Lower leg skin (tissue), 4 donors: ENCODE measurements around the gene MYO7A. TPM values are rescaled to one million over a fixed set of nuclear protein-coding genes. Genes with fewer than 3 reads are reported as not detected.

ENCODE experiments used
- DNase-seq, 2 donors: peaks; one replicate each; pipeline ENCODE4 v3.0.0-alpha.2; 2019; ENCODE audit warnings: low spot score in 2 of 2
- H3K4me3 ChIP-seq: fragments of 200-600 bp; sonication (generic); 2 replicates; pipeline ENCODE4 v1.5.1; 2017; ENCODE audit warnings: mild to moderate bottlenecking, low read depth; ENCODE audit not compliant: poor library complexity, severe bottlenecking
- POLR2A ChIP-seq, 2 donors: fragments of 450-650 bp; IDR thresholded peaks; one replicate each; pipeline ENCODE4 v1.6.1; 2016 to 2017; ENCODE audit warnings: antibody characterized with exemption in 2 of 2, mild to moderate bottlenecking in 1 of 2, moderate library complexity in 1 of 2
- WGBS, 2 donors: methylation state at CpG; one replicate each; pipeline ENCODE4 v1.1.5; 2018; 5-methylcytosine and 5-hydroxymethylcytosine counted together
- intact Hi-C: fragments of 100-400 bp; cut with DNase I; formaldehyde crosslinking; loops from one replicate; pipeline ENCODE4 v1.15.0; 2023; ENCODE audit warnings: low total_unique reads
- total RNA-seq, 4 donors: library from RNA; depleted of rRNA; stranded (reverse); fragments of >200 nt; gene quantifications; one replicate each; pipeline ENCODE4 v1.1.0, GENCODE V29; 2016
- TF ChIP-seq, protein P1 (sequence below), 3 donors: fragments of 450-650 bp; IDR thresholded peaks; one replicate each; pipeline ENCODE4 v1.5.1; 2016; ENCODE audit warnings: antibody characterized with exemption in 3 of 3, mild to moderate bottlenecking in 3 of 3, moderate library complexity in 2 of 3

MYO7A gene
- total RNA-seq, 4 donors from 2014 or later = 0.69 to 2.1 (median 1.4) TPM

- H3K4me3 ChIP-seq = no peak overlapping the region
- intact Hi-C loops = no loop called here
- 49 to 66% methylated on average over 9 to 12 of the region's 12 CpGs for WGBS, 2 donors
Observed at GRCh38 chr11:77175869-77176539, 48.0 kb downstream of the MYO7A start.

DNA sequence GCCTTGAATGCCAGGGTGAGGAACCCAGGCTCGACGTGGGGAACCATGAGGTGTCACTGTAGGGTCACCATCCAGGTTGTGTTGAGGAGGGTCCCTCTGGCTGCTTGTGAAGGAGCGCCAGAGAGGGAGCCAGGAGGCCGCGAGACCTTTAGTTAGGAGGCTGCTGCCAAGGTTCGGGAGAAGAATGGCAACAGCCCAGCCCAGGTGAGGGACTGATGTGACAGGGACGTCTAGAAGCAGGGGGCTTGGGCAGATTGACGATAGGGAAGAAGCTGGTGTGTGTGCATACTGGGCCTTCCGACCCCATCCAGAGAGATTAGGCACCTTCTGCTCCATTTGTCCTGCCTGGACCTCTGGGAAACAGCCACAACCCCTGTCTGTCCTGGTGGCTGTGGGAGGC is 49.0 kb downstream of the MYO7A start:
- 74 to 82% methylated on average over 9 of the region's 9 CpGs for WGBS, 2 donors
- intact Hi-C loops = no loop called here

More at GRCh38 chr11:77175869-77176539, 48.0 kb downstream of the MYO7A start:
- TF ChIP-seq, protein P1, sequence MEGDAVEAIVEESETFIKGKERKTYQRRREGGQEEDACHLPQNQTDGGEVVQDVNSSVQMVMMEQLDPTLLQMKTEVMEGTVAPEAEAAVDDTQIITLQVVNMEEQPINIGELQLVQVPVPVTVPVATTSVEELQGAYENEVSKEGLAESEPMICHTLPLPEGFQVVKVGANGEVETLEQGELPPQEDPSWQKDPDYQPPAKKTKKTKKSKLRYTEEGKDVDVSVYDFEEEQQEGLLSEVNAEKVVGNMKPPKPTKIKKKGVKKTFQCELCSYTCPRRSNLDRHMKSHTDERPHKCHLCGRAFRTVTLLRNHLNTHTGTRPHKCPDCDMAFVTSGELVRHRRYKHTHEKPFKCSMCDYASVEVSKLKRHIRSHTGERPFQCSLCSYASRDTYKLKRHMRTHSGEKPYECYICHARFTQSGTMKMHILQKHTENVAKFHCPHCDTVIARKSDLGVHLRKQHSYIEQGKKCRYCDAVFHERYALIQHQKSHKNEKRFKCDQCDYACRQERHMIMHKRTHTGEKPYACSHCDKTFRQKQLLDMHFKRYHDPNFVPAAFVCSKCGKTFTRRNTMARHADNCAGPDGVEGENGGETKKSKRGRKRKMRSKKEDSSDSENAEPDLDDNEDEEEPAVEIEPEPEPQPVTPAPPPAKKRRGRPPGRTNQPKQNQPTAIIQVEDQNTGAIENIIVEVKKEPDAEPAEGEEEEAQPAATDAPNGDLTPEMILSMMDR (IDR thresholded peaks at IDR 0.05) = no peak
- TF ChIP-seq POLR2A (IDR thresholded peaks at IDR 0.05) = no peak
- DNase-seq = peak in 1 of 2 donors; percentile 39

GRCh38 chr11:77178150-77178549 is 50.1 kb downstream of the MYO7A start:
- intact Hi-C loops = no loop called here
- 86 to 88% methylated on average over 4 of the region's 4 CpGs for WGBS, 2 donors
- no peak overlapping the region for H3K4me3 ChIP-seq
- no peak for DNase-seq
- TF ChIP-seq, protein P1 (IDR thresholded peaks at IDR 0.05) = no peak
- no peak for TF ChIP-seq POLR2A (IDR thresholded peaks at IDR 0.05)

More for the DNA sequence above, 49.0 kb downstream of the MYO7A start:
- TF ChIP-seq, protein P1 (IDR thresholded peaks at IDR 0.05) = no peak
- TF ChIP-seq POLR2A (IDR thresholded peaks at IDR 0.05) = no peak
- no peak for DNase-seq
- H3K4me3 ChIP-seq = no peak overlapping the region

DNA sequence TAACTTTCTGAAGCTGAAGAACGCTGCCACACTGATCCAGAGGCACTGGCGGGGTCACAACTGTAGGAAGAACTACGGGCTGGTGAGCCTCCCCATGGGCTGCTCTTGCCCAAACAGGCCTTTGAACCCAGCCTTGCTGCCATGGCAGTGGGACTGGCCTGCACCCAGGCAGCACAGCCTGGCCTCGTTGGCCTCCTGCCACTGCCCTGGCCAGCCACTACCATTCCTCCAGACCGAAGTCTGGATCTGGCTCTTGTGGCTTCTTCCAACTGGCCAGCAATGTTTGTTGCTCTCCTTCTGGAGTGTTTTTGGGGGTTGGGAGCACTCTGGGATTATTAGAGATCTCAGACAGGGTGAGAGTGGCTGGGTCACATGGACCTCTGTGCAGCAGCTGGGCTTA is 51.0 kb downstream of the MYO7A start:
- whole genome bisulfite sequencing, 2 donors = 82 to 87% methylated on average over 4 to 5 of the region's 5 CpGs
- DNase-seq = no peak
- intact Hi-C loops = no loop called here
- TF ChIP-seq, protein P1 (IDR thresholded peaks at IDR 0.05) = no peak
- TF ChIP-seq POLR2A (IDR thresholded peaks at IDR 0.05) = no peak
- no peak overlapping the region for H3K4me3 ChIP-seq

GRCh38 chr11:77179681-77180080 is 51.6 kb downstream of the MYO7A start:
- intact Hi-C loops = no loop called here
- TF ChIP-seq, protein P1 (IDR thresholded peaks at IDR 0.05) = no peak
- no peak for TF ChIP-seq POLR2A (IDR thresholded peaks at IDR 0.05)
- 93 to 96% methylated on average over 17 to 19 of the region's 19 CpGs for whole genome bisulfite sequencing, 2 donors
- H3K4me3 ChIP-seq = no peak overlapping the region
- no peak for DNase-seq

GRCh38 chr11:77180346-77180745 is 52.3 kb downstream of the MYO7A start:
- 88 to 89% methylated on average over 11 of the region's 11 CpGs for WGBS, 2 donors
- no peak overlapping the region for H3K4me3 ChIP-seq
- DNase-seq = no peak
- no peak for TF ChIP-seq POLR2A (IDR thresholded peaks at IDR 0.05)
- TF ChIP-seq, protein P1 (IDR thresholded peaks at IDR 0.05) = no peak
- intact Hi-C loops = no loop called here
